Liver (tissue), 9 donors: Measurements from ENCODE around the gene JAKMIP1. TPM values are rescaled to one million over a fixed set of nuclear protein-coding genes. Genes with fewer than 3 reads are reported as not detected.

Source experiments
- DNase-seq: peaks from one replicate; pipeline ENCODE4 v3.0.0-alpha.2; 2017; ENCODE audit warnings: low spot score
- H3K27ac ChIP-seq, 2 donors: one replicate each; pipeline ENCODE4 v1.7.0; 2013; ENCODE audit warnings: inconsistent platforms in 2 of 2, low read length in 2 of 2, control low read depth in 1 of 2, low read depth in 1 of 2, mild to moderate bottlenecking in 1 of 2
- H3K27me3 ChIP-seq, 4 donors: one replicate each; pipeline versions ENCODE4 v1.6.1 to v1.7.0; 2013; ENCODE audit warnings: low read length in 3 of 4, inconsistent platforms in 1 of 4, mild to moderate bottlenecking in 1 of 4, moderate library complexity in 1 of 4; ENCODE audit not compliant: control insufficient read depth in 4 of 4, insufficient read depth in 4 of 4
- H3K36me3 ChIP-seq, 4 donors: one replicate each; pipeline versions ENCODE4 v1.6.1 to v1.7.0; 2013; ENCODE audit warnings: low read length in 3 of 4, mild to moderate bottlenecking in 3 of 4, low read depth in 1 of 4, moderate library complexity in 1 of 4; ENCODE audit not compliant: control insufficient read depth in 4 of 4, insufficient read depth in 3 of 4
- H3K4me1 ChIP-seq, 4 donors: one replicate each; pipeline versions ENCODE4 v1.6.1 to v1.7.0; 2013; ENCODE audit warnings: low read length in 3 of 4, mild to moderate bottlenecking in 3 of 4, moderate library complexity in 1 of 4; ENCODE audit not compliant: control insufficient read depth in 4 of 4, insufficient read depth in 4 of 4
- H3K4me3 ChIP-seq, 3 donors: one replicate each; pipeline versions ENCODE4 v1.6.1 to v1.7.0; 2013; ENCODE audit warnings: low read length in 3 of 3, control low read depth in 1 of 3, low read depth in 1 of 3, mild to moderate bottlenecking in 1 of 3
- H3K9ac ChIP-seq, 2 donors: one replicate each; pipeline ENCODE4 v1.7.0; 2013; ENCODE audit warnings: low read length in 2 of 2, mild to moderate bottlenecking in 2 of 2, moderate library complexity in 2 of 2, control low read depth in 1 of 2, low read depth in 1 of 2
- H3K9me3 ChIP-seq, 4 donors: one replicate each; pipeline versions ENCODE4 v1.6.1 to v1.7.0; 2013; ENCODE audit warnings: low read length in 3 of 4; ENCODE audit not compliant: control insufficient read depth in 4 of 4
- EGR1 ChIP-seq, 2 donors: IDR thresholded peaks; 2 replicates each; pipeline ENCODE4 v1.6.1; 2016 to 2018; ENCODE audit warnings: antibody characterized with exemption in 2 of 2, low read depth in 2 of 2
- FOXA1 ChIP-seq: IDR thresholded peaks from 2 replicates; pipeline ENCODE4 v1.6.1; 2016; ENCODE audit warnings: antibody characterized with exemption
- FOXA2 ChIP-seq: IDR thresholded peaks from 2 replicates; pipeline ENCODE4 v1.6.1; 2016; ENCODE audit warnings: antibody characterized with exemption
- GABPA ChIP-seq, 2 donors: IDR thresholded peaks in 1 of 2; conservative IDR thresholded peaks in 1 of 2; 2 replicates each; pipeline ENCODE4 v1.6.1; 2016; ENCODE audit warnings: antibody characterized with exemption in 2 of 2, mild to moderate bottlenecking in 1 of 2, moderate library complexity in 1 of 2
- HNF4A ChIP-seq, 2 donors: conservative IDR thresholded peaks; 2 replicates each; pipeline ENCODE4 v1.6.1; 2016; ENCODE audit warnings: antibody characterized with exemption in 2 of 2, mild to moderate bottlenecking in 2 of 2
- HNF4G ChIP-seq: IDR thresholded peaks from 2 replicates; pipeline ENCODE4 v1.6.1; 2016; ENCODE audit warnings: antibody characterized with exemption
- RAD21 ChIP-seq, 2 donors: IDR thresholded peaks; 2 replicates each; pipeline ENCODE4 v1.6.1; 2016; ENCODE audit warnings: antibody characterized with exemption in 2 of 2, mild to moderate bottlenecking in 2 of 2
- RXRA ChIP-seq, 2 donors: IDR thresholded peaks; 2 replicates each; pipeline ENCODE4 v1.6.1; 2017 to 2018; ENCODE audit warnings: antibody characterized with exemption in 2 of 2, mild to moderate bottlenecking in 1 of 2
- SP1 ChIP-seq: IDR thresholded peaks from 2 replicates; pipeline ENCODE4 v1.6.1; 2018; ENCODE audit warnings: antibody characterized with exemption, mild to moderate bottlenecking
- TAF1 ChIP-seq: conservative IDR thresholded peaks from 2 replicates; pipeline ENCODE4 v1.6.1; 2016; ENCODE audit warnings: antibody characterized with exemption, mild to moderate bottlenecking
- YY1 ChIP-seq: IDR thresholded peaks from 2 replicates; pipeline ENCODE4 v1.6.1; 2016; ENCODE audit warnings: antibody characterized with exemption, mild to moderate bottlenecking
- WGBS: extraction: QIAGEN DNeasy Blood & Tissue Kit; methylation state at CpG from one replicate; pipeline ENCODE4 v1.1.7; 2013; 5-methylcytosine and 5-hydroxymethylcytosine counted together
- polyA plus RNA-seq, 2 donors: library from polyadenylated mRNA; stranded (reverse) in 1 of 2; unstranded in 1 of 2; fragments of 200-250 nt in 1 of 2; fragments of >200 nt in 1 of 2; fragmentation: Nextera tagmentation in 1 of 2; extraction: Ambion mirVana in 1 of 2; gene quantifications; one replicate each; pipeline versions ENCODE4 v1.2.1 to v1.2.3, GENCODE V29; 2013 to 2015
- total RNA-seq, 2 donors: library from RNA; depleted of rRNA; stranded (reverse); fragments of >200 nt; gene quantifications; one replicate each; pipeline ENCODE4 v1.2.3, GENCODE V29; 2014
- TF ChIP-seq, protein P1 (sequence below): IDR thresholded peaks from 2 replicates; pipeline ENCODE4 v1.6.1; 2016; ENCODE audit warnings: antibody characterized with exemption, mild to moderate bottlenecking
- TF ChIP-seq, protein P2 (sequence below): IDR thresholded peaks from 2 replicates; pipeline ENCODE4 v1.6.1; 2016; ENCODE audit warnings: antibody characterized with exemption
- TF ChIP-seq, protein P3 (sequence below): IDR thresholded peaks from 2 replicates; pipeline ENCODE4 v1.6.1; 2016; ENCODE audit warnings: antibody characterized with exemption
- TF ChIP-seq, protein P4 (sequence below): fragments of 150-350 bp; IDR thresholded peaks from 2 replicates; pipeline ENCODE4 v1.5.1; 2017; ENCODE audit warnings: improper control_type of control experiment, low read depth, low read length; ENCODE audit not compliant: missing input control
- TF ChIP-seq, protein P5 (sequence below): IDR thresholded peaks from 2 replicates; pipeline ENCODE4 v1.6.1; 2016; ENCODE audit warnings: antibody characterized with exemption
- donor health status: healthy.
- donor health status: healthy.
- donor health status: healthy.
- donor health status: healthy.
- donor health status: healthy.

JAKMIP1 gene
- total and polyA plus RNA-seq, 4 donors = 0.08 to 0.50 TPM; not detected in 2

DNA sequence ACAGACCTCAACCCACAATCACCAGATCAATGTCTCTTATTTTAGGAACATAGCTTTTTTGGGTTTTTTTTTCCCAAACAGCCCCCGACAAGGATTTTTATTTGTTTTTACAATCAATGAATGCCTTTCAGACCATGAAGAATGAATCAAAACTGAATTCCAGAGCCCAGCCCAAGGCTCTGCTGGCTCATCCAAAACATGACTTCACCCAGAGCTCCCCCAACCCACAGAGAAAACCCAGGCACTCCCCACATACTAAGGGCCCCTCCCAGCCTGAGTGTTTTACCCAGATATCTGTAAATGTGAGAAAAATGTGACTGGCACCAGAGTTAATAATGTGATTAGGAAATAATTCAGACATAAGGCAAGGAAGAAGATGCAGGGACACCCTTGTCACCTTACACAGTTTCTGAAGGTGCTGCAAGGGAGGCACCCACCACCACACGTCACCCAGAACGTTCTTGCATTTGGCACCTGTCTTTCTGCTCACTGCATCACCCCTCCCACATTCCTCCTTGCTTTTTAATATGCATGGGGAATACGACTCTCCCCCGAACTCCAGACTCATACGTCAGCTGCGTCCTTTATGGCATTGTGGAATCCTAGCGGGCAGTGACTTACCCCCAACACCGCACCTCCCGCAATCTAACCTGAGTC, 134.3 kb downstream of the JAKMIP1 start:
- WGBS = 89% methylated on average over 10 of the region's 10 CpGs
- no peak for DNase-seq

DNA sequence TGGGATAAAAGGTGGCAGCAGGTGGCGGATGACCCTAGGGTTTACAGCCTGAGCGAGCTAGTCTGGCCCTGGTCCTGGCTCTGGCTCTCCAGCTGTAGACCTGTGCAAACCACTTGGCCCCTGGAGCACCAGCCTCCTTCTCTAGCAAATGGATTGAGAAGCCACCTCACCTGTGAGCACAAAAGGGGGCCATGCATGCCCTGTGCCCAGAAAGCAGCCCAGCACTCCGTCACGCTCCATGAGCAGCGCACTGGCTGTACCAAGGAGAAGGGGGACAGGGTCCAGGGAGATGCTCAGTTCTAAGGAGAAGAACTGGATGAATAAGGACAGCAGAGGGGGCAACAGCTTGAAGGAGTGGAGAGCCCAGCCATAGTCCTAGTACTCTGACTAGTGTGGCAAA, 135.2 kb downstream of the JAKMIP1 start:
- no peak overlapping the region for H3K27ac ChIP-seq
- peaks cover 0 to 7% (median 4%) of the 10 kb centered on the region in 4 donors for H3K9me3 ChIP-seq
- 96% methylated on average over 5 of the region's 5 CpGs for WGBS
- DNase-seq = no peak
- H3K9ac ChIP-seq = no peak overlapping the region
- H3K4me1 ChIP-seq = no peaks in the 10 kb centered on the region
- TF ChIP-seq FOXA1 (no peak), EGR1 (IDR thresholded peaks at IDR 0.05; ENCODE audit: low read depth in 2 of 2) (no peak), HNF4A (conservative IDR thresholded peaks at IDR 0.05) (no peak), GABPA (IDR thresholded peaks at IDR 0.05 in 1 of 2, conservative IDR thresholded peaks at IDR 0.05 in 1 of 2) (no peak), SP1 (no peak), RAD21 (IDR thresholded peaks at IDR 0.05) (no peak), TAF1 (no peak), RXRA (IDR thresholded peaks at IDR 0.05) (no peak), FOXA2 (no peak), YY1 (no peak)
- TF ChIP-seq, protein P1, sequence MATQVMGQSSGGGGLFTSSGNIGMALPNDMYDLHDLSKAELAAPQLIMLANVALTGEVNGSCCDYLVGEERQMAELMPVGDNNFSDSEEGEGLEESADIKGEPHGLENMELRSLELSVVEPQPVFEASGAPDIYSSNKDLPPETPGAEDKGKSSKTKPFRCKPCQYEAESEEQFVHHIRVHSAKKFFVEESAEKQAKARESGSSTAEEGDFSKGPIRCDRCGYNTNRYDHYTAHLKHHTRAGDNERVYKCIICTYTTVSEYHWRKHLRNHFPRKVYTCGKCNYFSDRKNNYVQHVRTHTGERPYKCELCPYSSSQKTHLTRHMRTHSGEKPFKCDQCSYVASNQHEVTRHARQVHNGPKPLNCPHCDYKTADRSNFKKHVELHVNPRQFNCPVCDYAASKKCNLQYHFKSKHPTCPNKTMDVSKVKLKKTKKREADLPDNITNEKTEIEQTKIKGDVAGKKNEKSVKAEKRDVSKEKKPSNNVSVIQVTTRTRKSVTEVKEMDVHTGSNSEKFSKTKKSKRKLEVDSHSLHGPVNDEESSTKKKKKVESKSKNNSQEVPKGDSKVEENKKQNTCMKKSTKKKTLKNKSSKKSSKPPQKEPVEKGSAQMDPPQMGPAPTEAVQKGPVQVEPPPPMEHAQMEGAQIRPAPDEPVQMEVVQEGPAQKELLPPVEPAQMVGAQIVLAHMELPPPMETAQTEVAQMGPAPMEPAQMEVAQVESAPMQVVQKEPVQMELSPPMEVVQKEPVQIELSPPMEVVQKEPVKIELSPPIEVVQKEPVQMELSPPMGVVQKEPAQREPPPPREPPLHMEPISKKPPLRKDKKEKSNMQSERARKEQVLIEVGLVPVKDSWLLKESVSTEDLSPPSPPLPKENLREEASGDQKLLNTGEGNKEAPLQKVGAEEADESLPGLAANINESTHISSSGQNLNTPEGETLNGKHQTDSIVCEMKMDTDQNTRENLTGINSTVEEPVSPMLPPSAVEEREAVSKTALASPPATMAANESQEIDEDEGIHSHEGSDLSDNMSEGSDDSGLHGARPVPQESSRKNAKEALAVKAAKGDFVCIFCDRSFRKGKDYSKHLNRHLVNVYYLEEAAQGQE = no peak
- TF ChIP-seq, protein P2, sequence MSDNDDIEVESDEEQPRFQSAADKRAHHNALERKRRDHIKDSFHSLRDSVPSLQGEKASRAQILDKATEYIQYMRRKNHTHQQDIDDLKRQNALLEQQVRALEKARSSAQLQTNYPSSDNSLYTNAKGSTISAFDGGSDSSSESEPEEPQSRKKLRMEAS = no peak
- TF ChIP-seq, protein P3, sequence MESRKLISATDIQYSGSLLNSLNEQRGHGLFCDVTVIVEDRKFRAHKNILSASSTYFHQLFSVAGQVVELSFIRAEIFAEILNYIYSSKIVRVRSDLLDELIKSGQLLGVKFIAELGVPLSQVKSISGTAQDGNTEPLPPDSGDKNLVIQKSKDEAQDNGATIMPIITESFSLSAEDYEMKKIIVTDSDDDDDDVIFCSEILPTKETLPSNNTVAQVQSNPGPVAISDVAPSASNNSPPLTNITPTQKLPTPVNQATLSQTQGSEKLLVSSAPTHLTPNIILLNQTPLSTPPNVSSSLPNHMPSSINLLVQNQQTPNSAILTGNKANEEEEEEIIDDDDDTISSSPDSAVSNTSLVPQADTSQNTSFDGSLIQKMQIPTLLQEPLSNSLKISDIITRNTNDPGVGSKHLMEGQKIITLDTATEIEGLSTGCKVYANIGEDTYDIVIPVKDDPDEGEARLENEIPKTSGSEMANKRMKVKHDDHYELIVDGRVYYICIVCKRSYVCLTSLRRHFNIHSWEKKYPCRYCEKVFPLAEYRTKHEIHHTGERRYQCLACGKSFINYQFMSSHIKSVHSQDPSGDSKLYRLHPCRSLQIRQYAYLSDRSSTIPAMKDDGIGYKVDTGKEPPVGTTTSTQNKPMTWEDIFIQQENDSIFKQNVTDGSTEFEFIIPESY = no peak
- TF ChIP-seq, protein P4, sequence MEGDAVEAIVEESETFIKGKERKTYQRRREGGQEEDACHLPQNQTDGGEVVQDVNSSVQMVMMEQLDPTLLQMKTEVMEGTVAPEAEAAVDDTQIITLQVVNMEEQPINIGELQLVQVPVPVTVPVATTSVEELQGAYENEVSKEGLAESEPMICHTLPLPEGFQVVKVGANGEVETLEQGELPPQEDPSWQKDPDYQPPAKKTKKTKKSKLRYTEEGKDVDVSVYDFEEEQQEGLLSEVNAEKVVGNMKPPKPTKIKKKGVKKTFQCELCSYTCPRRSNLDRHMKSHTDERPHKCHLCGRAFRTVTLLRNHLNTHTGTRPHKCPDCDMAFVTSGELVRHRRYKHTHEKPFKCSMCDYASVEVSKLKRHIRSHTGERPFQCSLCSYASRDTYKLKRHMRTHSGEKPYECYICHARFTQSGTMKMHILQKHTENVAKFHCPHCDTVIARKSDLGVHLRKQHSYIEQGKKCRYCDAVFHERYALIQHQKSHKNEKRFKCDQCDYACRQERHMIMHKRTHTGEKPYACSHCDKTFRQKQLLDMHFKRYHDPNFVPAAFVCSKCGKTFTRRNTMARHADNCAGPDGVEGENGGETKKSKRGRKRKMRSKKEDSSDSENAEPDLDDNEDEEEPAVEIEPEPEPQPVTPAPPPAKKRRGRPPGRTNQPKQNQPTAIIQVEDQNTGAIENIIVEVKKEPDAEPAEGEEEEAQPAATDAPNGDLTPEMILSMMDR = no peak
- H3K27me3 ChIP-seq = no peaks in the 10 kb centered on the region
- H3K4me3 ChIP-seq = no peak overlapping the region
- H3K36me3 ChIP-seq = no peaks in the 10 kb centered on the region

More for the DNA sequence above, 134.3 kb downstream of the JAKMIP1 start:
- H3K9me3 ChIP-seq = peaks cover 0 to 2% (median 0%) of the 10 kb centered on the region in 4 donors
- no peak overlapping the region for H3K27ac ChIP-seq
- TF ChIP-seq HNF4G (no peak), YY1 (no peak), SP1 (no peak), TAF1 (no peak), EGR1 (IDR thresholded peaks at IDR 0.05; ENCODE audit: low read depth in 2 of 2) (no peak), RAD21 (IDR thresholded peaks at IDR 0.05) (no peak), RXRA (IDR thresholded peaks at IDR 0.05) (no peak), FOXA1 (no peak)
- TF ChIP-seq, protein P5, sequence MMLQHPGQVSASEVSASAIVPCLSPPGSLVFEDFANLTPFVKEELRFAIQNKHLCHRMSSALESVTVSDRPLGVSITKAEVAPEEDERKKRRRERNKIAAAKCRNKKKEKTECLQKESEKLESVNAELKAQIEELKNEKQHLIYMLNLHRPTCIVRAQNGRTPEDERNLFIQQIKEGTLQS = no peak
- no peak overlapping the region for H3K4me3 ChIP-seq
- H3K4me1 ChIP-seq = no peaks in the 10 kb centered on the region
- H3K36me3 ChIP-seq = no peaks in the 10 kb centered on the region
- H3K9ac ChIP-seq = no peak overlapping the region
- H3K27me3 ChIP-seq = no peaks in the 10 kb centered on the region
